Measurements from ENCODE around the gene ZSWIM2.

ZSWIM2 gene

GRCh38 chr2:186842373-186842772 lies 6.6 kb downstream of the ZSWIM2 start:
- Histone ChIP-seq H3K36me3 (ENCODE audit: insufficient read depth) (no peaks in the 10 kb centered on the region), H3K27ac (no peak overlapping the region), H3K79me2 (ENCODE audit: insufficient read depth, low read depth) (no peaks in the 10 kb centered on the region), H3K4me2 (no peak overlapping the region), H2AFZ (ENCODE audit: low read depth) (no peak overlapping the region), H3K27me3 (ENCODE audit: insufficient read depth, low read depth) (no peaks in the 10 kb centered on the region), H3K9ac (no peak overlapping the region), H3K4me1 (ENCODE audit: low read depth, poor library complexity, severe bottlenecking) (no peaks in the 10 kb centered on the region), H3K4me3 (IDR thresholded peaks at IDR 0.05; ENCODE audit: insufficient read depth, low read depth, low read length) (no peak overlapping the region), H4K20me1 (ENCODE audit: insufficient read depth) (no peaks in the 10 kb centered on the region)
- TF ChIP-seq CTCF (conservative IDR thresholded peaks at IDR 0.05; ENCODE audit: low read depth, low read length): no peak

- Histone ChIP-seq H3K9ac (no peak overlapping the region), H4K20me1 (ENCODE audit: insufficient read depth) (no peaks in the 10 kb centered on the region), H3K27me3 (ENCODE audit: insufficient read depth, low read depth) (no peaks in the 10 kb centered on the region), H3K79me2 (ENCODE audit: insufficient read depth, low read depth) (no peaks in the 10 kb centered on the region), H2AFZ (ENCODE audit: low read depth) (no peak overlapping the region), H3K4me1 (ENCODE audit: low read depth, poor library complexity, severe bottlenecking) (no peaks in the 10 kb centered on the region), H3K27ac (no peak overlapping the region), H3K4me2 (no peak overlapping the region), H3K36me3 (ENCODE audit: insufficient read depth) (no peaks in the 10 kb centered on the region), H3K4me3 (IDR thresholded peaks at IDR 0.05; ENCODE audit: insufficient read depth, low read depth, low read length) (no peak overlapping the region)
- no peak for TF ChIP-seq CTCF (conservative IDR thresholded peaks at IDR 0.05; ENCODE audit: low read depth, low read length)
Observed at GRCh38 chr2:186841940-186842339, 7.0 kb downstream of the ZSWIM2 start.

GRCh38 chr2:186835628-186836027 lies 13.3 kb downstream of the ZSWIM2 start:
- no peaks in the 10 kb centered on the region for H3K27me3 ChIP-seq (ENCODE audit: insufficient read depth, low read depth)
- no peak for TF ChIP-seq CTCF (conservative IDR thresholded peaks at IDR 0.05; ENCODE audit: low read depth, low read length)
- no peak overlapping the region for H3K27ac ChIP-seq
- no peak overlapping the region for H3K9ac ChIP-seq
- H3K4me3 ChIP-seq (IDR thresholded peaks at IDR 0.05; ENCODE audit: insufficient read depth, low read depth, low read length): no peak overlapping the region
- no peaks in the 10 kb centered on the region for H3K4me1 ChIP-seq (ENCODE audit: low read depth, poor library complexity, severe bottlenecking)
- H3K79me2 ChIP-seq (ENCODE audit: insufficient read depth, low read depth): no peaks in the 10 kb centered on the region
- no peaks in the 10 kb centered on the region for H4K20me1 ChIP-seq (ENCODE audit: insufficient read depth)
- H3K36me3 ChIP-seq (ENCODE audit: insufficient read depth): no peaks in the 10 kb centered on the region
- H3K4me2 ChIP-seq: no peak overlapping the region
- no peak overlapping the region for H2AFZ ChIP-seq (ENCODE audit: low read depth)

GRCh38 chr2:186827862-186828492 lies 21.0 kb downstream of the ZSWIM2 start:
- H3K27ac ChIP-seq: no peak overlapping the region
- H3K79me2 ChIP-seq (ENCODE audit: insufficient read depth, low read depth): no peaks in the 10 kb centered on the region
- no peaks in the 10 kb centered on the region for H3K27me3 ChIP-seq (ENCODE audit: insufficient read depth, low read depth)
- no peaks in the 10 kb centered on the region for H4K20me1 ChIP-seq (ENCODE audit: insufficient read depth)
- no peak for TF ChIP-seq CTCF (conservative IDR thresholded peaks at IDR 0.05; ENCODE audit: low read depth, low read length)
- H3K36me3 ChIP-seq (ENCODE audit: insufficient read depth): no peaks in the 10 kb centered on the region
- H3K4me3 ChIP-seq (IDR thresholded peaks at IDR 0.05; ENCODE audit: insufficient read depth, low read depth, low read length): no peak overlapping the region
- H2AFZ ChIP-seq (ENCODE audit: low read depth): no peak overlapping the region
- H3K9ac ChIP-seq: no peak overlapping the region
- no peaks in the 10 kb centered on the region for H3K4me1 ChIP-seq (ENCODE audit: low read depth, poor library complexity, severe bottlenecking)
- no peak overlapping the region for H3K4me2 ChIP-seq

All from KMS-11 (cell line).